ENCODE measurements around the gene NCKAP5L.
A peak's percentile ranks its signal among the peaks of the same experiment; 100 is the strongest.
"Not testable (repeated sequence)": the region's sequence is repeated elsewhere in the genome, so short reads cannot be mapped to it uniquely, and the experiment has no call there.

Gene NCKAP5L

DNA sequence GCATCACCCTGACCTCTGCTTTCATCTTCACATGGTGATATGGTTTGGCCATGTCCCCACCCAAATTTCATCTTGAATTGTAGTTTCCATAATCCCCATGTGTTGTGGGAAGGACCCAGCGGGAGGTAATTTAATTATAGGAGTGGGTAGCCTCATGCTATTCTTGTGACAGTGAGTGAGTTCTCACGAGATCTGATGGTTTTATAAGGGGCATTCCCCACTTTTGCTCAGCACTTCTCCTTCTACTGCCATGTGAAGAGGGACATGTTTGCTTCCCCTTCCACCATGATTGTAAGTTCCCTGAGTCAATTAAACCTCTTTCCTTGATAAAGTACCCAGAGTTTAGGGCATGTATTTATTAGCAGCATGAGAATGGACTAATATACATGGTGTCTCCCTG lies 48.6 kb downstream of the NCKAP5L start:
- Histone ChIP-seq H3K4me3 (no peak overlapping the region), H3K9me3 (no peaks in the 10 kb centered on the region), H3K4me1 (no peaks in the 10 kb centered on the region), H3K36me3 (replicated peaks) (no peaks in the 10 kb centered on the region), H3K27me3 (ENCODE audit: low read depth) (no peaks in the 10 kb centered on the region)
- DNase-seq (ENCODE audit: low spot score in 2 of 2), result no peak
- in situ Hi-C loops (cut with MboI; ENCODE audit: low sequenced_read_pairs), result loop anchor here (10.0 kb wide), 1 partner anchor 275 kb away; the partner anchor contains the start of gene ASIC1

DNA sequence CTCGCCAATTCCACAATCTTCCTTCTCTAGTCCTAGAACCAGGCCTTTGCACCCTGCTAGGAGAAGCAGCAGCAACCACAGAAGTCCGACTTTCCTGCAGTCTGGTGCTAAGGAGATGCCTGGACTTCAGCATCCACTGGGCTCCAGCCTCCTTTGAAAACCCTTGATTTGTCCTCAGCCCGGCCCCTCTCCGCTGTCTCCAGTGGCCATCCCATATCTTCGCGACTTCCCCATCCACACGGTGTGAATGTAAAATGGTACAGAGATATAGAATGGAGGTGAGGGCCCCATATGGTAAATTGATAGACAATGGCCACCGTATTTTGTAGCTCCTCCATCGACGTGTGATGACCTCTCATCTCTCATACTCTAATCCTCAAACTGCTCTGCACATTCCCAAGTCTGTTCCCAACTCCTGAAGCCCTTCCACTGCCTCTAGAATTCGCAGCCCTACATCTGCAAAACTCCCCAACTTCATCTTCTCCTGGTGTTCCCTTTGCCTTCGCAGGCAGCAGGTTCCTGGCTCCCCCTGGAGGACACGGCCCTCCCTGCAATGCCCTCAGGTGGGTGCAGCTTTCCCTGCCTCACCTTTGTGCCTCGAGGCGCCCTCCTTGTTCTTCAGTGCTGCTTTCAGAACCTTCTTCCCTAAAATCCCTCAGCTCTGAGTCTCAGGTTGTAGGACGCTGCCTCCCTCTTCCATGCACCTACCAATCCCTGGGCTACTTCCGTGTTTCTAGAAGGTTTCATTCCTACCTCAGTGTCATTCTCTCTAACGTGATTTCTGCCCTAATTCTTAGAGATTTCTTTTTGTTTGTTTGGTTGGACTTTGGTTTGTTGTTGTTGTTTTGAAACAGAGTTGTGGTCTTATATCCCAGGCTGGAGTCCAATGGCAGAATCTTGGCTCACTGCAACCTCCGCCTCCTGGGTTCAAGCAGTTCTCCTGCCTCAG lies 50.1 kb downstream of the NCKAP5L start:
- Histone ChIP-seq H3K9me3 (no peaks in the 10 kb centered on the region), H3K36me3 (replicated peaks) (no peaks in the 10 kb centered on the region), H3K4me1 (no peaks in the 10 kb centered on the region), H3K27me3 (ENCODE audit: low read depth) (no peaks in the 10 kb centered on the region), H3K4me3 (no peak overlapping the region)
- in situ Hi-C loops (cut with MboI; ENCODE audit: low sequenced_read_pairs), result loop anchor here (10.0 kb wide), 1 partner anchor 277 kb away; the partner anchor contains the start of gene ASIC1
- peak; percentile 49 to 83 for DNase-seq (ENCODE audit: low spot score in 2 of 2)

DNA sequence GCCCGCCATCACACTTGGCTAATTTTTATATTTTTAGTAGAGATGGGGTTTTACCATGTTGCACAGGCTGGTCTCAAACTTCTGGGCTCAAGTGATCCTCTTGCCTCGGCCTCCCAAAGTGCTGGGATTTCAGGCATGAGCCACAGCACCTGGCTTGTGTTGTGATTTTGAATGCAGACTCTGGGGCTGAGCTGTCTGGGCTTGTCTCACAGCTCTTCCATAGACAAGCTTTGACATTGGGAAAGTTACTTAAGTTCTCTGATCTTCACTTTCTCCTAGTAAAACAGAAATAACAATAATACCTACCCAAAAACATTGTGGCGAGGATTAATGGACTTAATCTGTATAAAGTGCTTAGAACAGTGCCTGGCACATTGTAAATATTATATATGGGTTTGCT lies 50.9 kb downstream of the NCKAP5L start:
- H3K4me1 ChIP-seq, result no peaks in the 10 kb centered on the region
- no peaks in the 10 kb centered on the region for H3K9me3 ChIP-seq
- no peaks in the 10 kb centered on the region for H3K27me3 ChIP-seq (ENCODE audit: low read depth)
- no peaks in the 10 kb centered on the region for H3K36me3 ChIP-seq (replicated peaks)
- no peak overlapping the region for H3K4me3 ChIP-seq
- DNase-seq (ENCODE audit: low spot score in 2 of 2), result no peak
- in situ Hi-C loops (cut with MboI; ENCODE audit: low sequenced_read_pairs), result loop anchor here (10.0 kb wide), 1 partner anchor 277 kb away; the partner anchor contains the start of gene ASIC1

DNA sequence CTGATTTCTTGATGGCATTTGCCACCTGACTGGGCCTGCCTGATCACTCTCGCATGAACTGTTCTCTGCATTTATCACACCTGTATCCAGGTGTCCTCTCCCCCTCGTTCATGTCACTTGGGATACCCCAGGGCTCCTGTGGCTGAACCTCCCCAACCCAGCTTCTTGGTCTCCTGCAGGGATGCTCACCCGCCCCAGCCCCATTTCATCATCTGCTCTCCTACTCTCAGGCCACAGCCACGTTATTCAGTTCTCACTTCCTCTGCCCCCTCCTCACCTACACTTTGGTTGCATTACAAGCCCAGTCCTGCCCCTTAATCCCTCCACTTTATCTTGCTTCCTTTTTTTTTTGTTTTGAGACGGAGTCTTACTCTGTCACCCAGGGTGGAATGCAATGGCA lies 51.4 kb downstream of the NCKAP5L start:
- in situ Hi-C loops (cut with MboI; ENCODE audit: low sequenced_read_pairs), result loop anchor here (10.0 kb wide), 1 partner anchor 278 kb away; the partner anchor contains the start of gene ASIC1
- Histone ChIP-seq H3K9me3 (no peaks in the 10 kb centered on the region), H3K36me3 (replicated peaks) (no peaks in the 10 kb centered on the region), H3K4me1 (no peaks in the 10 kb centered on the region), H3K4me3 (no peak overlapping the region), H3K27me3 (ENCODE audit: low read depth) (no peaks in the 10 kb centered on the region)
- DNase-seq (ENCODE audit: low spot score in 2 of 2), result no peak

DNA sequence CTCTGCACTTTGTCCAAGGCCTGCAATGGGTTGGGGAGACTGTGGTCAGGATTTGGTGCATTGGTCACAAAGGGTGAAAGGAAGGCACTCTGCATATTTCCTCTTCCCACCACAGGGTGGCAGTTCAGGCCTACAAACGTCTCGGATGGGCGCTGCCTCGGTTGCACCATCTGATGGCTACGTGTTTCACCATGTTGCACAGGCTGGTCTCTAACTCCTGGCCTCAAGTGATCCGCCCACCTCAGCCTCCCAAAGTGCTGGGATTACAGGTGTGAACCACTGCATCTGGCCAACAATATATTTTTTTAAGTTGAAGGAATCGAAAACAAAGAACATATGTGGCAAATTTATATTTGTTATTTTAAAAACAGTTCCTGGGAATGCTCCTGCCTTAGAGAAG lies 51.8 kb downstream of the NCKAP5L start:
- in situ Hi-C loops (cut with MboI; ENCODE audit: low sequenced_read_pairs), result loop anchor here (10.0 kb wide), 1 partner anchor 278 kb away; the partner anchor contains the start of gene ASIC1
- no peaks in the 10 kb centered on the region for H3K9me3 ChIP-seq
- H3K4me1 ChIP-seq, result no peaks in the 10 kb centered on the region
- no peak overlapping the region for H3K4me3 ChIP-seq
- no peaks in the 10 kb centered on the region for H3K36me3 ChIP-seq (replicated peaks)
- peak; percentile 60 to 81 for DNase-seq (ENCODE audit: low spot score in 2 of 2)
- no peaks in the 10 kb centered on the region for H3K27me3 ChIP-seq (ENCODE audit: low read depth)

DNA sequence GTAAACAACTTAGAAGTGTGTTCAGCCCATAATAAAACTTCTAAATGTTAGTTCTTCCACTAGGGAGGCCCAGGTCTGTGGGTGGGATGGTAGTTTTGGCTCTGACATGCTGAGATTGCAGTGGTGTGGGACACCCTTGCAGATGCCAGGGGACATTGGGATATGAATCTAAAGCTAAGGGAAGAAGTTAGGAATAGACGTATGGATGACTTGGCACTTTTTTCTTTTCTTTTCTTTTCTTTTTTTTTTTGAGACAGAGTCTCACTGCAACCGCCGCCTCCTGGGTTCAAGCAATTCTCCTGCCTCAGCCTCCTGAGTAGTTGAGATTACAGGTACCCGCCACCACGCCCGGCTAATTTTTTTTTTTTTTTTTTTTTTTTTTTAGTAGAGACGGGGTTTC lies 55.1 kb downstream of the NCKAP5L start:
- in situ Hi-C loops (cut with MboI; ENCODE audit: low sequenced_read_pairs), result loop anchor here (10.0 kb wide), 1 partner anchor 282 kb away; the partner anchor contains the start of gene ASIC1
- H3K9me3 ChIP-seq; H3K4me3 ChIP-seq; DNase-seq (ENCODE audit: low spot score in 2 of 2); H3K36me3 ChIP-seq (replicated peaks); H3K4me1 ChIP-seq; H3K27me3 ChIP-seq (ENCODE audit: low read depth): not testable (repeated sequence)

DNA sequence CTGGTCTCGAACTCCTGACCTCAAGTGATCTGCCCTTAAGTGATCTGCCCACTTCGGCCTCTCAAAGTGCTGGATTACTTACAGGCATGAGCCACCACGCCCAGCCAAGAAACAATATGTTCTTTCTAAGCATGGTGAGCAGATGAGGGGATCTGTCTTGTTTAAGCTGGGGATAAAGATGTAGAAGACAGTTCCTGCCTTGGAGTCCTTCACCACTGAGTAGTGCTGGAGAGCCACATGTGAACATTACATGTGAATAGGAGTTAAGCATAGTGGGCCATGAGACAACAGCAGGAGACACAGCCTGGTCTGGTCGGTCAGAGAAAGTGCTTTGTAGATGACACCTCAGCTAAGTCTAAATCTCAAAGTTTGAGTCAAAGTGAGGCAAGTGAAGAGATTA lies 60.9 kb downstream of the NCKAP5L start:
- in situ Hi-C loops (cut with MboI; ENCODE audit: low sequenced_read_pairs), result no loop called here
- DNase-seq (ENCODE audit: low spot score in 2 of 2), result no peak
- H3K9me3 ChIP-seq, result no peaks in the 10 kb centered on the region

DNA sequence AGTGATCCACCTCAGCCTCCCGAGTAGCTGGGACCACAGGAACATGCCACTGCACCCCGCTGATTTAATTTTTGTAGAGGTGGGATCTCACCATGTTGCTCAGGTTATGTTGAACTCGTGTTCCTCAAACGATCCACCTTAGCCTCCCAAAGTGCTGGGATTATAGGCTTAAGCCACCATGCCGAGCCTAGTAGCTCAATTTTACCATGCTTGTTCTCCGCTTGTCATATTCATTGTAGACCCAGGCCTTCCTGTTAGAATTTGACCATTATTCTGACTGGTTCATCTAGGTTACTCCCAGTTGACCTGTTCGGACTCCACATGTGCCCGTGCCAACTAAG lies 62.1 kb downstream of the NCKAP5L start:
- in situ Hi-C loops (cut with MboI; ENCODE audit: low sequenced_read_pairs), result no loop called here
- H3K27me3 ChIP-seq (ENCODE audit: low read depth), result no peaks in the 10 kb centered on the region
- no peak overlapping the region for H3K4me3 ChIP-seq
- DNase-seq (ENCODE audit: low spot score in 2 of 2), result no peak
- H3K4me1 ChIP-seq, result no peaks in the 10 kb centered on the region
- H3K9me3 ChIP-seq, result no peaks in the 10 kb centered on the region
- H3K36me3 ChIP-seq (replicated peaks), result peaks cover 33% of the 10 kb centered on the region

More for the DNA sequence above, 60.9 kb downstream of the NCKAP5L start:
- Histone ChIP-seq H3K4me3 (no peak overlapping the region), H3K36me3 (replicated peaks) (peaks cover 21% of the 10 kb centered on the region), H3K27me3 (ENCODE audit: low read depth) (no peaks in the 10 kb centered on the region), H3K4me1 (no peaks in the 10 kb centered on the region)

DNA sequence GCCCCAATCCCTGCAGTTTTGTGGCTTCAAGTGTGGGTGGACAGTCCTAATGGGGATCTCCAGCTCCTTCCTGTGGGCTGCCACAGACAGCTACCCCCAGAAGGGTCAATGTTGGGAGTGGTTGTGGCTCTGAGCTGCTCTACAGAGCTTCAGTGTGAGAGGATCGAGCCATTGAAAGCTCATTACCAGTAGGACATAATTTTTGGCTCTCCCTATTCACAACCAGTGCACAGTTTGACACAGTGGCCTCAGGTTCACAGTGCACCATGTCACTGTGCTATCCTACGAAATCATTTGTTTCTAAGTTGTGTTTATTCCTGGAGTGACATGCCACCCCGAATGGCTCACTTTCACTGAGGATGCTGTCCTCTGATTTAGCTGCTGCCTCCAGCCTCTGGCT lies 64.1 kb downstream of the NCKAP5L start:
- no peaks in the 10 kb centered on the region for H3K27me3 ChIP-seq (ENCODE audit: low read depth)
- in situ Hi-C loops (cut with MboI; ENCODE audit: low sequenced_read_pairs), result no loop called here
- H3K4me3 ChIP-seq, result no peak overlapping the region
- no peaks in the 10 kb centered on the region for H3K9me3 ChIP-seq
- no peaks in the 10 kb centered on the region for H3K4me1 ChIP-seq
- peaks cover 53% of the 10 kb centered on the region for H3K36me3 ChIP-seq (replicated peaks)
- DNase-seq (ENCODE audit: low spot score in 2 of 2), result no peak

DNA sequence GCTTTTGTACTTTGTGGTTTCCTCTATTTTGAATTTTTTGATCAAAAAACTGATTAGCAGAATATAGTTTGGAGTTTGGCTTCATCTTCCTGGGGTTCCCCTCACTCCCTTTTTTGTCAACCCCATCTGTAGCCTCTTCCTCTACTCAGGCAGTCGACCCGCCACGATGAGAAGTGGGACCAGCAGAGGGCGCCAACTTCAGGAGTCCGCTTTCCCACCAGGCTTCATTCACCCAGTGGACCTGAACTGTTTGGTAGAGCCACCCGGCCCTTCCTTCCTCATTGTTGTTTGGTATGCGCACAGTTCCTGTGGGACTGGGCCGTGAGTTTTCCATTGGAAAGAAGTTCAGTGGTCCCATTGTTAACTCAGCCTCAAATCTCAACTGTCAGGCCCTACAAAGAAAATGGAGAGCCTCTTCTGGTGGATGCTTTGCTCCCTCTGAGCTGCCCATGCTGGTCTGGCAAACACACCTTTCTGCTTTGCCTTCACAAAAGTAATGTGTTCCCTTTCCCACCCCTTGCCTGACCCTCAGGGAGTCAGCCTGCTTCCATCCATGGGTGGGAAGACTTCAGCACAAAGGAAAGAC lies 65.1 kb downstream of the NCKAP5L start:
- Histone ChIP-seq H3K27me3 (ENCODE audit: low read depth) (no peaks in the 10 kb centered on the region), H3K9me3 (no peaks in the 10 kb centered on the region), H3K36me3 (replicated peaks) (peaks cover 63% of the 10 kb centered on the region), H3K4me1 (no peaks in the 10 kb centered on the region), H3K4me3 (no peak overlapping the region)
- in situ Hi-C loops (cut with MboI; ENCODE audit: low sequenced_read_pairs), result no loop called here
- DNase-seq (ENCODE audit: low spot score in 2 of 2), result peak; percentile 42 to 85

DNA sequence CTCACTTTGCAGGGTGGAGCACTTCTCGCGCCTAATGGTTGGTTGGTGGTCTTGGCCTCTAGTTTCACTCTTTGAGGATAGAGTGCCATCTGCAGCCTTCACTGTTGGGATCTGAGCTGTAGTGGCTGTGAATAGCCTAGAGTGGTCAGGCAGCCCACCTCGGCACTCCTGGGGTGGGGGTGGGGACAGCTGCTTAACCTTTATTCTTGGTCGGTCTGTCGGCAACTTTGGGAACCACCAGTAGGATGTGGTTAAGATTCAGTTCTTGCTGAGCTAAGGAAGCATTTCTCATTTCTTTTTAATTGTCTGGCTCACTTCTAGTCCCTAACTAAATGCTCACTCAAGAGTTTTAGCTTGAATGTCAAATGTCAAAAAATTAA lies 65.8 kb downstream of the NCKAP5L start:
- no peak overlapping the region for H3K4me3 ChIP-seq
- H3K9me3 ChIP-seq, result no peaks in the 10 kb centered on the region
- DNase-seq (ENCODE audit: low spot score in 2 of 2), result no peak
- no peaks in the 10 kb centered on the region for H3K4me1 ChIP-seq
- peaks cover 70% of the 10 kb centered on the region for H3K36me3 ChIP-seq (replicated peaks)
- in situ Hi-C loops (cut with MboI; ENCODE audit: low sequenced_read_pairs), result no loop called here
- H3K27me3 ChIP-seq (ENCODE audit: low read depth), result no peaks in the 10 kb centered on the region

DNA sequence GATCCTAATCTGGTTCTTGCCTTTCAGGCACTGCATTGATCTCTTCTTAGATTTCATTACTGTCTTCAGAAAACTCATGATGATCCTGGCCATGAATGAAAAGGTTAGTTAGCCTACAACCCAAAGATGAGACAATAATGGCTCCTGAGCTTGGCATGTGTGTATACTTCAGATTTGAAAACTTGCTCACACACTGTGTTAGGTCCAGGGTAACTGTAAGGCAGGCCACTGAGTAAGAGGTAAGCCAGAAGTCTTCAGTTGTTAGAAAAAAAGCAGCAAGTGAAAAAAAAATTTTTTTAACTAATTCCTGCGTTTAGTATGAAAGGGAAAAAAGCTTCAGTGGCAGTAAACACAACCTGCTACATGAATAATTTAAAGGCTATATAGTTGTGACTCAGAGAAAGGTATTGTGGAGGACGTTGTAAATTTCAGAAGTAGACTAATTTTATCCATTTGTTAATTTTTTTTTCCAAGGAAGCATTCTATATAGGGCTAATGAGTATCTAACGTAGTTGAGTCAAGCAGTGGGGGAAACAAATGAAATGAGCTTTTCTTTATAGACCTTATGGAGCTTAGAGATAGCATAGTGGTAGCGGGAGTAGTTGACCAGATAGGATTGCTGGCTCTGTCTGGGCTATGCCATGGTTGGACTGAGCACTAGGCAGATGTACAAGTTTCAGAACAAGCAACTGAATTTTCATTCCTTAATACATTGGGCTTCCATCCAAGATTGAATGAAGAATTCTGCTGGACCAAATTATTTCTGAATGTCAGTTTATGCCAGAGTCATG lies 66.3 kb downstream of the NCKAP5L start:
- H3K4me3 ChIP-seq, result no peak overlapping the region
- H3K36me3 ChIP-seq (replicated peaks), result peaks cover 75% of the 10 kb centered on the region
- in situ Hi-C loops (cut with MboI; ENCODE audit: low sequenced_read_pairs), result no loop called here
- H3K4me1 ChIP-seq, result no peaks in the 10 kb centered on the region
- DNase-seq (ENCODE audit: low spot score in 2 of 2), result no peak
- H3K27me3 ChIP-seq (ENCODE audit: low read depth), result no peaks in the 10 kb centered on the region
- no peaks in the 10 kb centered on the region for H3K9me3 ChIP-seq

DNA sequence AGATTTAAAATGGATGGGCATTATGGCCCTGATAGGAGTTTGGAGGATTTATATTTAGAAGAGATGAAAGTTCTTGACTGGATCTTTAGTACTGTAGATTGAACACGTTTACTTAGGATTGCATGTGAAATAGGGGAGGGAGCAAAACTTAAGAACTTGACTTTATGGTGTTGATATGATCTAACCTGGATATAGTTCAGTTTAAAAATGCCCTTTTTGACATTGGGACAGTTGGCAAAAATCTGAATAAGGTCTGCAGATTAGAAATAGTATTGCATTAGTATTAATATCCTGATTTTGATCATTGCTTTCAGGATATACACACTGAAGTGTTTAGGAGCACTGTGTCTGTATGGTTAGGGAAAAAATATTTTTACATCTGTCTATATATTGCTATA lies 77.2 kb downstream of the NCKAP5L start:
- Histone ChIP-seq H3K9me3 (no peaks in the 10 kb centered on the region), H3K27me3 (ENCODE audit: low read depth) (no peaks in the 10 kb centered on the region), H3K36me3 (replicated peaks) (peaks cover 44% of the 10 kb centered on the region), H3K4me3 (no peak overlapping the region), H3K4me1 (peaks cover 12% of the 10 kb centered on the region)
- in situ Hi-C loops (cut with MboI; ENCODE audit: low sequenced_read_pairs), result no loop called here
- no peak for DNase-seq (ENCODE audit: low spot score in 2 of 2)
